Stimulated activated naive B cell treated with anti-CD40 and anti-IgM and Interleukin-4, amounts not matched to agents 10 μg/mL and 1 μg/mL and 100 μg/mL, for 72 hours (primary cell): ENCODE results near the gene RSU1.

ENCODE experiments used
- ATAC-seq, 2 donors: fragments of 150-1000 bp; cut with Tn5 transposase; replicated peaks; 2 replicates each; pipeline ENCODE4 v1.10.0; 2021; ENCODE audit warnings: moderate library complexity in 1 of 2
- DNase-seq: peaks from one replicate; pipeline ENCODE4 v3.0.0; 2021
- H3K27ac Mint-ChIP-seq: one replicate; pipeline ENCODE4 v1.8.0; 2022; ENCODE audit warnings: mild to moderate bottlenecking, mixed read lengths
- H3K27me3 Mint-ChIP-seq, 2 donors: one replicate each; pipeline ENCODE4 v1.8.0; 2022; ENCODE audit warnings: mixed read lengths in 2 of 2
- H3K36me3 Mint-ChIP-seq, 2 donors: one replicate each; pipeline ENCODE4 v1.8.0; 2022; ENCODE audit warnings: mixed read lengths in 2 of 2, mild to moderate bottlenecking in 1 of 2
- H3K4me1 Mint-ChIP-seq, 2 donors: one replicate each; pipeline ENCODE4 v1.8.0; 2022; ENCODE audit warnings: mixed read lengths in 2 of 2, mild to moderate bottlenecking in 1 of 2
- H3K4me3 Mint-ChIP-seq, 2 donors: one replicate each; pipeline ENCODE4 v1.8.0; 2022; ENCODE audit warnings: mild to moderate bottlenecking in 2 of 2, mixed read lengths in 2 of 2, moderate library complexity in 1 of 2
- H3K9me3 Mint-ChIP-seq, 2 donors: one replicate each; pipeline ENCODE4 v1.8.0; 2022; ENCODE audit warnings: mixed read lengths in 2 of 2, mild to moderate bottlenecking in 1 of 2

RSU1 gene

DNA sequence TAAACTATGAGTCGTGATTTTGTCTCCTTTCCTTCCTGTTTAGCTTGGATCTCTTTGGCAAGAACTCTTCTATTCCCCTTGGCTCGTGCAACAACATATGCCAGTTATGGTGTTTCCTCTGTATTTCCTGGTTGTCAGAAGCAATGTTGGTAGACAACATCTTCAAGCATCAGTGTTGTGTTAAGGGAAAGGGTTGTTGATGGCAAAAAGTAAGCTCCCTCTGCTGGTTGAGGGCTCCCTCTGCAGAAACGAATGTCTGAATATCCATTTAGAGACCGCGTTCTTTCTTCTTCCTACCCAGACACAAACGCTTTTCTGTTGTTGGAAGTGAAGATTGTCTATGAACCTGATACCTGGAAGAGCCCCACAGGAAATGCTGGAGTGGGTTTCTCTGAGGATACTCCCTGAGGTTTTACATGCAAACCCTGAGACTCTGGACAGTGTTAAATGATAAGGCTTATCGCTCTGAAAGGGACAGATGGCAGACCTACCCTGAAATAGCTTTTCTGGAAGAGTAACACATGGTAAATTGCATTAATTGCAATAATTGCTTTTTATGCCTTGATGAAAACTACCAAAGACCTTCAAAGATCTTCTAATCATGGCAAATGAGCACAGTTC is 272.0 kb downstream of the RSU1 start:
- Mint-ChIP-seq H3K4me3 (no peak overlapping the region), H3K36me3 (no peaks in the 10 kb centered on the region), H3K27me3 (peaks cover 18 to 23% of the 10 kb centered on the region in 2 donors), H3K27ac (no peak overlapping the region), H3K4me1 (no peaks in the 10 kb centered on the region), H3K9me3 (no peaks in the 10 kb centered on the region)
- ATAC-seq (peak; percentile 53 to 64), DNase-seq (no peak)

DNA sequence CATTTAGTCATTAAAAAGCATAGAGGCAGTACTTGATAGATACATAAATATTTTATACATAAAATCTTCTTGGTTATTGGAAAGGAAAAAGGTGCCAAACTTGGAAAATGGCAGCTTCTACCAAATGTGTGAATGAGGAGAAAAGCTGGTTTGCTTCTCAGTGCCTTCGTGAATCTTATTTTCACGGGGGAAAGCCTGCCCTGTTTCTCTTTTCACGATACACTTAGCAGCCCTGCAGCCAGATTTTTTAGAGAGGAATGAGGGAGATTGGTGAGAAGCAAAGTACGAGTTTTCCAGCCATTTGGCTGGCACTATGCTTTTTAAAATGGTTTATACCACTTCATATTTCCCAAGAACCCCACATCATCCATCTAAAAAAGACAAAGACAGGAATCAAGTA is 272.6 kb downstream of the RSU1 start:
- no peaks in the 10 kb centered on the region for H3K36me3 Mint-ChIP-seq
- H3K27me3 Mint-ChIP-seq: peaks cover 21 to 30% of the 10 kb centered on the region in 2 donors
- H3K4me1 Mint-ChIP-seq: no peaks in the 10 kb centered on the region
- no peaks in the 10 kb centered on the region for H3K9me3 Mint-ChIP-seq
- ATAC-seq: no peak
- H3K27ac Mint-ChIP-seq: no peak overlapping the region
- H3K4me3 Mint-ChIP-seq: no peak overlapping the region
- DNase-seq: no peak

DNA sequence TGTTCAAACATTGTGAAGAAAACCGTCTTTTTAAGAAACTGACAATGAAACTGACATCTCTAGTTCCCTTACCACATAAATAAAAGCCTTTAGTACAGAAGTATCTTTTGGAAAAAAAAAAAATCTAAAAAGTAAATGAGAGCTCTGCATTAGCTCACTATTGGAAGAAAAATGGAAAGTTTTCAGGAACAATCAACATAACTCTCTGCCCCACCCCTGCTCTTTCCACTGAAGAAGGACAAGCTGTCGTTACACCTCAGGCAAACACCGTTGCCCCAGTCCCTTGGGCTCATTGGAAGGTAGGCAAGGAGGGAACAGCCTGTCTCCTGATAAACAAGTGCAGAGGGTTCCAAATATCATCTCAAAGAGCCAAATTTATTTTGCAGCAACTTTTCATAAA is 273.1 kb downstream of the RSU1 start:
- no peak overlapping the region for H3K4me3 Mint-ChIP-seq
- no peaks in the 10 kb centered on the region for H3K36me3 Mint-ChIP-seq
- no peaks in the 10 kb centered on the region for H3K9me3 Mint-ChIP-seq
- DNase-seq (no peak), ATAC-seq (no peak)
- H3K27me3 Mint-ChIP-seq: peaks cover 20 to 33% of the 10 kb centered on the region in 2 donors
- H3K27ac Mint-ChIP-seq: no peak overlapping the region
- H3K4me1 Mint-ChIP-seq: no peaks in the 10 kb centered on the region
